Central memory CD8-positive, alpha-beta T cell (primary cell): ENCODE measurements around the gene PRKCD.

Source experiments
- ATAC-seq: fragments of 150-1000 bp; cut with Tn5 transposase; replicated peaks from 2 replicates; pipeline ENCODE4 v1.10.0; 2022; ENCODE audit warnings: mild to moderate bottlenecking, moderate FRiP score, moderate number of reproducible peaks; ENCODE audit not compliant: poor library complexity, severe bottlenecking; ENCODE audit errors: extremely low read depth
- DNase-seq, 2 donors: peaks; one replicate each; pipeline ENCODE4 v3.0.0; 2021; ENCODE audit warnings: low spot score in 2 of 2
- H3K27ac Mint-ChIP-seq: one replicate; pipeline ENCODE4 v1.8.0; 2022; ENCODE audit warnings: low read depth, mild to moderate bottlenecking, moderate library complexity, mixed read lengths
- H3K27me3 Mint-ChIP-seq: one replicate; pipeline ENCODE4 v1.8.0; 2022; ENCODE audit warnings: mixed read lengths
- H3K36me3 Mint-ChIP-seq: one replicate; pipeline ENCODE4 v1.8.0; 2022; ENCODE audit warnings: mild to moderate bottlenecking, moderate library complexity, mixed read lengths; ENCODE audit not compliant: insufficient read depth
- H3K4me1 Mint-ChIP-seq: one replicate; pipeline ENCODE4 v1.8.0; 2022; ENCODE audit warnings: mixed read lengths
- H3K4me3 Mint-ChIP-seq: one replicate; pipeline ENCODE4 v1.8.0; 2022; ENCODE audit warnings: mild to moderate bottlenecking, moderate library complexity, mixed read lengths
- H3K9me3 Mint-ChIP-seq: one replicate; pipeline ENCODE4 v1.8.0; 2022; ENCODE audit warnings: mixed read lengths

Gene PRKCD

GRCh38 chr3:53234130-53234840 is 73.3 kb downstream of the PRKCD start:
- H3K4me1 Mint-ChIP-seq, result peaks cover 5% of the 10 kb centered on the region
- peaks cover 13% of the 10 kb centered on the region for H3K36me3 Mint-ChIP-seq
- no peaks in the 10 kb centered on the region for H3K27me3 Mint-ChIP-seq
- no peak overlapping the region for H3K4me3 Mint-ChIP-seq
- DNase-seq (no peak), ATAC-seq (no peak)
- no peak overlapping the region for H3K27ac Mint-ChIP-seq
- no peaks in the 10 kb centered on the region for H3K9me3 Mint-ChIP-seq

- H3K4me1 Mint-ChIP-seq, result peaks cover 5% of the 10 kb centered on the region
- no peaks in the 10 kb centered on the region for H3K27me3 Mint-ChIP-seq
- no peak for DNase-seq
- no peak overlapping the region for H3K27ac Mint-ChIP-seq
- no peak for ATAC-seq
- H3K36me3 Mint-ChIP-seq, result peaks cover 12% of the 10 kb centered on the region
- H3K4me3 Mint-ChIP-seq, result no peak overlapping the region
- H3K9me3 Mint-ChIP-seq, result no peaks in the 10 kb centered on the region
These were observed 73.8 kb downstream of the PRKCD start for GRCh38 chr3:53234841-53235232.

DNA sequence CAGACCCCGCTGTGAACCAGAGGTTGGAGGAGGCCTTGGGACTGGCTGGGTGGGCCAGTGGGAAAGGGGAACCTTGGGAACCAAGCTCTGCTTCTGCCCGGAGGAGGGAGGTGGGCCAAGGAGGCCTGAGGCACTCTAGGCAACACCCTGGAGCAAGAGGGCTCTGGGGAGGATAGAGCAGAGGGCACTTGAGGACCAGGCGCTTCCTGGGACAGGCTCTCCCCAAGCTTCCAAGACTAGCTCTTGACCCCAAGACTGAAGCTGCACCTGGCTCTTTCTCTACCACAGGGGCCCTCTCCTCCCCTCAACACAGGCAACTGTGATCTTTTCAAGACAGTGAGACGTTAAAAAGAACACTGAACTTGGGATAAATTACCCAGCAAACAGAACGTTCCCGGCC is 74.5 kb downstream of the PRKCD start:
- Mint-ChIP-seq H3K36me3 (peaks cover 12% of the 10 kb centered on the region), H3K27me3 (no peaks in the 10 kb centered on the region), H3K4me3 (no peak overlapping the region), H3K27ac (no peak overlapping the region), H3K4me1 (peaks cover 5% of the 10 kb centered on the region), H3K9me3 (no peaks in the 10 kb centered on the region)
- DNase-seq, result no peak
- ATAC-seq, result no peak

DNA sequence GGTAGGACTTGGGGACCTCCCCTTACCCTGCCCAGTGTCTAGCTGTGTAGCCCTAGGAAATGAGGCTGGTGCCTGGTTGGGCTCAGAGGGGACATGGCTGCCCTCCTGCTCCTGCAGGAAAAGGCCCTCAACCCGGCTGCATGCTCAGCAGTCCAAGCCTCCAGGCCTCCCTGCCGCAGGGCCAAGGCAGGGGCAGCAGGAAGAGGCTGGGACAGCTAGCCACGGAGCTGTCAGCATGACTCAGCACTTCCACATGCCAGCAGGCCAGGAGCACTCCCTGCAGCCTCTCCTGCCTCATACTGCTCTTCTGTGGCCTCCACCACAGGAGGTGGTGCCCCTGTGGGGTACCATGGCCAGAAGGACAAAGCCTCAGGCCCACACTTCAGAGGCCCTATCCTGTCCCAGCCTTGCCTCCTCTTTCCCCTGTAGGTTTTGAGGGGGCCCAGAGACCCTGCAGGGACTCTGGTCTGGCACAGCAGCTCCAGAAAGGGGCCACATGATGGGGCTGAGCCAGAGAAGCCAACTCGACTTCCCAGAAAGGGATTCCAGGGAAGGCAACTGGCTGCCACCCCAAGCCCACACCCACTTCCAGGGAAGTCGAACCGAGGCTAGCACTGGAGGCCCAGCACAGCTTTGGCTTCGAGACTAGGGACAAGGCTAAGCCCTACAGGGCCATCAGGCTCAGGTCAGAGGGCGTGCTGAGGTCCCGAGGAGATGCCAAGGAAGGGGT is 75.3 kb downstream of the PRKCD start:
- DNase-seq (no peak), ATAC-seq (no peak)
- Mint-ChIP-seq H3K9me3 (no peaks in the 10 kb centered on the region), H3K27ac (no peak overlapping the region), H3K27me3 (no peaks in the 10 kb centered on the region), H3K36me3 (peaks cover 12% of the 10 kb centered on the region), H3K4me3 (no peak overlapping the region), H3K4me1 (peaks cover 5% of the 10 kb centered on the region)

- no peak overlapping the region for H3K27ac Mint-ChIP-seq
- H3K27me3 Mint-ChIP-seq, result no peaks in the 10 kb centered on the region
- H3K36me3 Mint-ChIP-seq, result peaks cover 15% of the 10 kb centered on the region
- peaks cover 5% of the 10 kb centered on the region for H3K4me1 Mint-ChIP-seq
- DNase-seq (no peak), ATAC-seq (no peak)
- H3K9me3 Mint-ChIP-seq, result no peaks in the 10 kb centered on the region
- H3K4me3 Mint-ChIP-seq, result no peak overlapping the region
These were observed 77.2 kb downstream of the PRKCD start for GRCh38 chr3:53238051-53238850.

- no peak for DNase-seq
- no peaks in the 10 kb centered on the region for H3K9me3 Mint-ChIP-seq
- H3K4me1 Mint-ChIP-seq, result peaks cover 9% of the 10 kb centered on the region
- H3K27me3 Mint-ChIP-seq, result no peaks in the 10 kb centered on the region
- no peak overlapping the region for H3K4me3 Mint-ChIP-seq
- peaks cover 15% of the 10 kb centered on the region for H3K36me3 Mint-ChIP-seq
- no peak overlapping the region for H3K27ac Mint-ChIP-seq
- ATAC-seq, result no peak
These were observed 77.9 kb downstream of the PRKCD start for GRCh38 chr3:53238886-53239285.

DNA sequence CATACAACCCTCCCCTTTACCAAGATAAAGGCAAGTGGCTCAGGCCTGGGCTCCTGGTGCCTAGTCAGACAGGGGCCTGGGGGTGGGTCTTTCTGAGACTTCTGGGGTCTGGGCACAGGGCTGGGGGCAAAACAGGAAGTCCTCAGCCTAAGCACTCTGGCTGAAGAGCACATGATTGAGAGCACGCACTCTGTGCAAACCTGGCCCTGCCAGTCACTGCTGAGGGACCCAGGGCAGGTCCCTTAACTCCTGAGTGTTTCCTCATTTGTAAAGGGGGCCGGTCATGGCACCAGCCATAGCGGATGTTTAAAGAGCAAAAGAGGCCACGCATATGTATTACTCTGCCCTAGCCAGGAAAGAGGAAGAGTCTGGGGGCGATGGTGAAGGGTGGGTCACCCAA is 78.8 kb downstream of the PRKCD start:
- no peak for ATAC-seq
- H3K27me3 Mint-ChIP-seq, result no peaks in the 10 kb centered on the region
- H3K4me3 Mint-ChIP-seq, result no peak overlapping the region
- no peak for DNase-seq
- H3K27ac Mint-ChIP-seq, result no peak overlapping the region
- no peaks in the 10 kb centered on the region for H3K9me3 Mint-ChIP-seq
- H3K36me3 Mint-ChIP-seq, result peaks cover 14% of the 10 kb centered on the region
- H3K4me1 Mint-ChIP-seq, result peaks cover 11% of the 10 kb centered on the region

- H3K4me3 Mint-ChIP-seq, result no peak overlapping the region
- no peaks in the 10 kb centered on the region for H3K9me3 Mint-ChIP-seq
- H3K4me1 Mint-ChIP-seq, result peaks cover 19% of the 10 kb centered on the region
- ATAC-seq (no peak), DNase-seq (no peak)
- H3K36me3 Mint-ChIP-seq, result peaks cover 14% of the 10 kb centered on the region
- no peak overlapping the region for H3K27ac Mint-ChIP-seq
- H3K27me3 Mint-ChIP-seq, result no peaks in the 10 kb centered on the region
These were observed 80.3 kb downstream of the PRKCD start for GRCh38 chr3:53240989-53241972.

GRCh38 chr3:53242155-53242554 is 81.1 kb downstream of the PRKCD start:
- Mint-ChIP-seq H3K4me1 (peaks cover 19% of the 10 kb centered on the region), H3K9me3 (no peaks in the 10 kb centered on the region), H3K4me3 (no peak overlapping the region), H3K27ac (no peak overlapping the region), H3K36me3 (peaks cover 12% of the 10 kb centered on the region), H3K27me3 (no peaks in the 10 kb centered on the region)
- no peak for ATAC-seq
- DNase-seq, result no peak
